Measurements from ENCODE around the gene DPP6. TPM values are rescaled to one million over a fixed set of nuclear protein-coding genes. Genes with fewer than 3 reads are reported as not detected.

Gene DPP6
- total RNA-seq, 4 donors from 2014 or later, result 1.8 to 33.7 (median 6.4) TPM

DNA sequence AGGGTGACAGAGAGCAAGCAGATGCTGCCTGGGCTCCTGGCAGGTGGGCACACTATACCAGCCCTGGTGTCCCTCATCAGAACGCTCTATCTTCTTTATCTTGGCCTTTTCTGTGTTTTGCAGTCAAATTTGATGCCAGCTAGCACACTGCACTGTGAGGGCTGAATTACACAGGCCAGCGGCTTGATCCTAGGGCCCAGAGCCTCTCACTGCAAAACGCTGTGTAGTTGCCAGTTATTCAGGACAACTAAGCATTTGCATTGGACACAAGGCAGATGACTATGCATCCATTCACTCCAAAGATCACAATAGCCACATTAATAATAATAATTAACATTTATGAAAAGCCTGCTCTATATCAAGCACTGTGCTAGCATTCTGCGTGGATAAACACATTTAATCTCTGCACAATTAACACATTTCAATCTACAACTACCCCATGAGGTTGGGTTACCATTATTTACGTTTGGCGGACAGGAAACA is 850.4 kb downstream of the DPP6 start:
- H3K27me3 ChIP-seq, result no peaks in the 10 kb centered on the region
- intact Hi-C loops (cut with DNase I; ENCODE audit: low total_unique reads), result no loop called here
- no peaks in the 10 kb centered on the region for H3K4me1 ChIP-seq
- in situ Hi-C loops (cut with MboI; ENCODE audit: low pct_ligation_motif_present in 1 of 4, low pct_unique_long_range_greater_than_20kb in 1 of 4, low sequenced_read_pairs in 3 of 4), result loop anchor here in 2 of 4 donors (25.0 kb wide), 2 partner anchors 285 to 460 kb away; no protein-coding TSS in a partner anchor
- no peak overlapping the region for H3K4me3 ChIP-seq
- WGBS, 2 donors (ENCODE audit: low coverage in 1 of 2), result 79 to 93% methylated on average over 3 to 6 of the region's 6 CpGs
- no peaks in the 10 kb centered on the region for H3K9me3 ChIP-seq
- no peak for DNase-seq
- TF ChIP-seq, protein P1, sequence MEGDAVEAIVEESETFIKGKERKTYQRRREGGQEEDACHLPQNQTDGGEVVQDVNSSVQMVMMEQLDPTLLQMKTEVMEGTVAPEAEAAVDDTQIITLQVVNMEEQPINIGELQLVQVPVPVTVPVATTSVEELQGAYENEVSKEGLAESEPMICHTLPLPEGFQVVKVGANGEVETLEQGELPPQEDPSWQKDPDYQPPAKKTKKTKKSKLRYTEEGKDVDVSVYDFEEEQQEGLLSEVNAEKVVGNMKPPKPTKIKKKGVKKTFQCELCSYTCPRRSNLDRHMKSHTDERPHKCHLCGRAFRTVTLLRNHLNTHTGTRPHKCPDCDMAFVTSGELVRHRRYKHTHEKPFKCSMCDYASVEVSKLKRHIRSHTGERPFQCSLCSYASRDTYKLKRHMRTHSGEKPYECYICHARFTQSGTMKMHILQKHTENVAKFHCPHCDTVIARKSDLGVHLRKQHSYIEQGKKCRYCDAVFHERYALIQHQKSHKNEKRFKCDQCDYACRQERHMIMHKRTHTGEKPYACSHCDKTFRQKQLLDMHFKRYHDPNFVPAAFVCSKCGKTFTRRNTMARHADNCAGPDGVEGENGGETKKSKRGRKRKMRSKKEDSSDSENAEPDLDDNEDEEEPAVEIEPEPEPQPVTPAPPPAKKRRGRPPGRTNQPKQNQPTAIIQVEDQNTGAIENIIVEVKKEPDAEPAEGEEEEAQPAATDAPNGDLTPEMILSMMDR (IDR thresholded peaks at IDR 0.05), result no peak
- TF ChIP-seq EP300 (IDR thresholded peaks at IDR 0.05; ENCODE audit: low read depth) (no peak), POLR2AphosphoS5 (IDR thresholded peaks at IDR 0.05) (no peak), POLR2A (IDR thresholded peaks at IDR 0.05) (no peak)
- no peaks in the 10 kb centered on the region for H3K36me3 ChIP-seq
- no peak overlapping the region for H3K27ac ChIP-seq

DNA sequence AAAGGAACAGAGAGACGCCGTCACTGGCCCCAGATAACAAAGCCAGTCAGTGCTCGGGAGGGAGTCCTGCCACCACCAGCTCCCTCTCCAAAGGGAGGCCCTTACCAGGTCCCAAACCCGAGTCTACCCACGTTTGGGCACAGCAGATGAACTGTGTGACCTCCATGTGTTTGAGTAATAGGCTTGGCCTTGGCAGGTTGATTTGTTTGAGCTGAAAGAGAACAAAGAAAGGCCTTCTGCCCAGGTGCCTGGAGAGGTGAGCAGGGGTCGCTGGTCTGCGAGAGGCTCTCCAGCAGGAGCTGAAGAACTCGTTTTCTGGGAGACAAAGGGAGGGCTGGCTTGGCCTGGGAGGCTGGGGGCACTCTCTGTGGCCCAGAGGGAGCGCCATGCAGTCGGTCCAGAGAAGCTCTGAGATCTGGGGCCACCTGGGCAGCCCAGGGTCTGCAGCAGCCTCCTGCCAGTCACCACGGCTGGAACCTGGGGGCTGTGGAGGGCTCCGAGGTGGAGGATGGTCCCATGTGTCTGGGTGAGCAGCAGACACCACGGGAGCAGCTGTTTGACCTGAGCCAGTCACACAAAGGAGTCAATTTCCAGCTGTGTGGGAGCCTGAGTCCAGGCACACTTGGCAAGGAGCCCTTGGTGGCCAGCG is 851.0 kb downstream of the DPP6 start:
- intact Hi-C loops (cut with DNase I; ENCODE audit: low total_unique reads) (no loop called here), in situ Hi-C loops (cut with MboI; ENCODE audit: low pct_ligation_motif_present in 1 of 4, low pct_unique_long_range_greater_than_20kb in 1 of 4, low sequenced_read_pairs in 3 of 4) (loop anchor here in 2 of 4 donors (25.0 kb wide), 2 partner anchors 284 to 459 kb away; no protein-coding TSS in a partner anchor)
- Histone ChIP-seq H3K27ac (no peak overlapping the region), H3K27me3 (no peaks in the 10 kb centered on the region), H3K4me3 (no peak overlapping the region), H3K36me3 (no peaks in the 10 kb centered on the region), H3K9me3 (no peaks in the 10 kb centered on the region), H3K4me1 (no peaks in the 10 kb centered on the region)
- 57% methylated on average over 12 of the region's 14 CpGs; no CpG with 5 or more reads in 1 of the 2 donors for WGBS, 2 donors (ENCODE audit: low coverage in 1 of 2)
- no peak for DNase-seq
- TF ChIP-seq POLR2AphosphoS5 (IDR thresholded peaks at IDR 0.05), result no peak
- TF ChIP-seq, protein P1 (IDR thresholded peaks at IDR 0.05), result no peak

DNA sequence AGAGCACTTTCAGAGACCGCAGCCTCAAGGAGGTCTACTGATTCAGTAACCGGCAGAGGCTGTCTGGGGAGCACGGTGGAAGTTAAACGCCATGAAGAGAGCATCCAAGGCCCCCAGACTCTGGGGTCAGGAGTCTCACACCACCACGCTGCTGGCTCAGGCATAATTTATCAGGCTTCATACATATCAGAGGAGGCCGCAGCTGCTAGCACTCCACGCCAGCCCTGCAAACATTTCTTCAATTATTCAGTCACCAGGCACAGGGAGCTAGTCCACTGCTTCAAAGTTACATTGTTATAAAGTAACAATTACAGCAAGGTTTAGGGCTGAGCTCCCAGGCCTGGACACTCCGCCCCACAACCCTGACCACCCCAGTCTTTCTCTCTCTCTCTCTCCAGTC is 852.9 kb downstream of the DPP6 start:
- Histone ChIP-seq H3K27me3 (no peaks in the 10 kb centered on the region), H3K4me3 (no peak overlapping the region), H3K9me3 (no peaks in the 10 kb centered on the region), H3K4me1 (no peaks in the 10 kb centered on the region), H3K27ac (no peak overlapping the region), H3K36me3 (no peaks in the 10 kb centered on the region)
- 63 to 91% methylated on average over 1 to 8 of the region's 8 CpGs for WGBS, 2 donors (ENCODE audit: low coverage in 1 of 2)
- intact Hi-C loops (cut with DNase I; ENCODE audit: low total_unique reads) (no loop called here), in situ Hi-C loops (cut with MboI; ENCODE audit: low pct_ligation_motif_present in 1 of 4, low pct_unique_long_range_greater_than_20kb in 1 of 4, low sequenced_read_pairs in 3 of 4) (loop anchor here in 2 of 4 donors (25.0 kb wide), 2 partner anchors 282 to 457 kb away; no protein-coding TSS in a partner anchor)
- DNase-seq, result no peak
- no peak for TF ChIP-seq EP300 (IDR thresholded peaks at IDR 0.05; ENCODE audit: low read depth)
- no peak for TF ChIP-seq POLR2A (IDR thresholded peaks at IDR 0.05)
- no peak for TF ChIP-seq POLR2AphosphoS5 (IDR thresholded peaks at IDR 0.05)
- TF ChIP-seq, protein P1 (IDR thresholded peaks at IDR 0.05), result no peak

DNA sequence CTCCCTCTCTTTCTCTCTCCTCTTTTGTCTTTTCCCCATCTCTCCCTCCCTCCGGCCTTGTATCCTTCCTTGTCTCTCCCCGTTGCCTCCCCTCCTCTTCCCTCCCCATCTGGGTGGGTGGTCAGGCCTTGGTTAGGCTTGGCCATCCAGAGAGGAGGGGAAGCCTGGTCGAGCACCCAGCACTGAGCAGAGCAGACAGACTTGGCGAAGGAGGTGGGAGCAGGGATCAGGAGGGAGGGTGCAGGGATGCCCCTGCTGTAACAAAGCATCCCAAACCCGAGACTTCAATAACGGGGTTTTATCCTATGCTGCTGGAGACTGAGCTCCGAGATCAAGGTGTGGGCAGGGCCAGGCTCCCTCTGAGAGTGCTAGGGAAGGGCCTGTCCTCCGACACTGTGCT is 853.4 kb downstream of the DPP6 start:
- intact Hi-C loops (cut with DNase I; ENCODE audit: low total_unique reads), result no loop called here
- no peak for DNase-seq
- WGBS, 2 donors (ENCODE audit: low coverage in 1 of 2), result 76 to 92% methylated on average over 2 to 8 of the region's 8 CpGs

More for the DNA sequence above, 853.4 kb downstream of the DPP6 start:
- Histone ChIP-seq H3K4me1 (no peaks in the 10 kb centered on the region), H3K36me3 (no peaks in the 10 kb centered on the region), H3K9me3 (no peaks in the 10 kb centered on the region), H3K4me3 (no peak overlapping the region), H3K27me3 (no peaks in the 10 kb centered on the region), H3K27ac (no peak overlapping the region)
- TF ChIP-seq POLR2A (IDR thresholded peaks at IDR 0.05), result no peak
- TF ChIP-seq, protein P1 (IDR thresholded peaks at IDR 0.05), result no peak
- no peak for TF ChIP-seq EP300 (IDR thresholded peaks at IDR 0.05; ENCODE audit: low read depth)
- no peak for TF ChIP-seq POLR2AphosphoS5 (IDR thresholded peaks at IDR 0.05)
- in situ Hi-C loops (cut with MboI; ENCODE audit: low pct_ligation_motif_present in 1 of 4, low pct_unique_long_range_greater_than_20kb in 1 of 4, low sequenced_read_pairs in 3 of 4), result loop anchor here in 2 of 4 donors (25.0 kb wide), 2 partner anchors 282 to 457 kb away; no protein-coding TSS in a partner anchor

All from transverse colon (tissue), 4 donors.